ENCODE data around the gene ANTXR2.

DNA sequence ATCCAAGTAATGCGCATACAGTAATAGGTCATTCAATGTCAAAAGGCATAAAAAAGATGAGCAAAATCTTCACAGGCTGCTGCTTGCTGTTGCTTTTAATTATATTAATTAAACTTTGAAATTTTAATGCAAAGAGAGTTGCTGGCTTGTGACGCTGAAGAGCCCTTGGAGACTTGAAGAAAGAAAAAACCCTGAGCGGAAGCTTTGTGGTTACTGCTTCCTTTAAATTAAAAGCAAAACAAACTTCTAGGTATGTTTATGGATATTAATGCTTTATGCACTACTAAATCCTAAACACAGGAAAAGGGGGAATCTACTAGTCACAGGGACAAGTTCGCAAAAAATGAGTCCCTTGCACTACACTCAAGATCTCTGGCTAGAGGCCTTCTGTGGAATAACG lies 166.7 kb downstream of the ANTXR2 start:
- TF ChIP-seq GABPA (IDR thresholded peaks at IDR 0.05; ENCODE audit: low read depth) (no peak), CTCF (IDR thresholded peaks at IDR 0.05; ENCODE audit: insufficient read depth, low read length) (no peak)
